Measurements from ENCODE around the gene MOXD1. TPM values are rescaled to one million over a fixed set of nuclear protein-coding genes. Genes with fewer than 3 reads are reported as not detected.

MOXD1 gene
- total and polyA plus RNA-seq, 2 of the 8 experiments (the other 6 are each of a cell fraction or from before 2014, with no cell fraction given) = 1.6 to 3.5 TPM

DNA sequence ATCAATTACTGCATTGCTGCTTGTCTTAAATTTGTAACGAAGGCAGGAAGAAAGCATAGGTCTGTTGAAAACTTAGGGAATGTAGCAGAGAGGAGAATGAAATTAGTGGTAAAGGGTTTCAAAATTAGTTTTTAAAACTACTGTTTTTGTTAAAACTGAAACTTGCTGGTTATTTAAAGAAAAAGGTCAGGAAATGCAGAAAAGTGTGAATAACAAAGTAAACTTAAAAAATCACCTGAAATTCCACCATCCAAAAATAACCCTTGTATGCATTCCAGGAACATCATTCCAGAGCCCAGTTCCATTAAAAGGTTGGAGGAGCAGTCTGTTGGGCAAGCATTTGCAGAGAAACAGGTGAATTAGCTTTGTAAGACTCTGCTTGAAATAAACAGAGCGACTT is 3.1 kb upstream of the MOXD1 start (continued):
- TF ChIP-seq BACH1 (IDR thresholded peaks at IDR 0.05; ENCODE audit: low read length) = no peak
- TF ChIP-seq, protein P1, sequence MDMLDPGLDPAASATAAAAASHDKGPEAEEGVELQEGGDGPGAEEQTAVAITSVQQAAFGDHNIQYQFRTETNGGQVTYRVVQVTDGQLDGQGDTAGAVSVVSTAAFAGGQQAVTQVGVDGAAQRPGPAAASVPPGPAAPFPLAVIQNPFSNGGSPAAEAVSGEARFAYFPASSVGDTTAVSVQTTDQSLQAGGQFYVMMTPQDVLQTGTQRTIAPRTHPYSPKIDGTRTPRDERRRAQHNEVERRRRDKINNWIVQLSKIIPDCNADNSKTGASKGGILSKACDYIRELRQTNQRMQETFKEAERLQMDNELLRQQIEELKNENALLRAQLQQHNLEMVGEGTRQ (IDR thresholded peaks at IDR 0.05; ENCODE audit: low read length) = no peak
- no peak for TF ChIP-seq NRF1 (IDR thresholded peaks at IDR 0.05; ENCODE audit: low read depth, low read length)
- no peak for TF ChIP-seq RNF2 (IDR thresholded peaks at IDR 0.05; ENCODE audit: borderline replicate concordance, low read depth, low read length, missing control alignments, poor library complexity, severe bottlenecking)
- no peak for TF ChIP-seq CREB1 (IDR thresholded peaks at IDR 0.05)
- no peak for TF ChIP-seq RXRA (IDR thresholded peaks at IDR 0.05; ENCODE audit: insufficient read depth, low read depth, low read length)
- TF ChIP-seq SP4 (IDR thresholded peaks at IDR 0.05; ENCODE audit: low read length) = no peak
- no peak for TF ChIP-seq RAD21 (IDR thresholded peaks at IDR 0.05 in 1 of 2, conservative IDR thresholded peaks at IDR 0.05 in 1 of 2; ENCODE audit: low read depth in 2 of 2, low read length in 2 of 2)
- TF ChIP-seq ZNF274 (IDR thresholded peaks at IDR 0.05; ENCODE audit: borderline replicate concordance, extremely low read depth, low read length) = no peak
- no peak for TF ChIP-seq POU5F1 (IDR thresholded peaks at IDR 0.05; ENCODE audit: low read depth, low read length)
